GM06990 (cell line): Measurements from ENCODE around the gene HERC4.

Source experiments
- DNase-seq: peaks from one replicate; pipeline ENCODE4 v3.0.0-alpha.2; 2011; ENCODE audit not compliant: insufficient read length; ENCODE audit errors: extremely low read depth
- H3K27me3 ChIP-seq: replicated peaks from 2 replicates; pipeline ENCODE4 v1.6.0; 2011; ENCODE audit warnings: low read length; ENCODE audit not compliant: control insufficient read depth, insufficient read depth
- H3K36me3 ChIP-seq: 2 replicates; pipeline ENCODE4 v1.5.1; 2011; ENCODE audit warnings: low read length; ENCODE audit not compliant: control insufficient read depth, insufficient read depth
- H3K4me3 ChIP-seq: replicated peaks from 2 replicates; pipeline ENCODE4 v1.5.1; 2011; ENCODE audit warnings: low read depth, mild to moderate bottlenecking, control low read depth, low read length
- TF ChIP-seq, protein P1 (sequence below): IDR thresholded peaks from 2 replicates; pipeline ENCODE4 v1.5.1; 2011; ENCODE audit warnings: low read length, control low read depth, mild to moderate bottlenecking, inconsistent platforms; ENCODE audit not compliant: insufficient read depth, poor library complexity, severe bottlenecking

The HERC4 gene

DNA sequence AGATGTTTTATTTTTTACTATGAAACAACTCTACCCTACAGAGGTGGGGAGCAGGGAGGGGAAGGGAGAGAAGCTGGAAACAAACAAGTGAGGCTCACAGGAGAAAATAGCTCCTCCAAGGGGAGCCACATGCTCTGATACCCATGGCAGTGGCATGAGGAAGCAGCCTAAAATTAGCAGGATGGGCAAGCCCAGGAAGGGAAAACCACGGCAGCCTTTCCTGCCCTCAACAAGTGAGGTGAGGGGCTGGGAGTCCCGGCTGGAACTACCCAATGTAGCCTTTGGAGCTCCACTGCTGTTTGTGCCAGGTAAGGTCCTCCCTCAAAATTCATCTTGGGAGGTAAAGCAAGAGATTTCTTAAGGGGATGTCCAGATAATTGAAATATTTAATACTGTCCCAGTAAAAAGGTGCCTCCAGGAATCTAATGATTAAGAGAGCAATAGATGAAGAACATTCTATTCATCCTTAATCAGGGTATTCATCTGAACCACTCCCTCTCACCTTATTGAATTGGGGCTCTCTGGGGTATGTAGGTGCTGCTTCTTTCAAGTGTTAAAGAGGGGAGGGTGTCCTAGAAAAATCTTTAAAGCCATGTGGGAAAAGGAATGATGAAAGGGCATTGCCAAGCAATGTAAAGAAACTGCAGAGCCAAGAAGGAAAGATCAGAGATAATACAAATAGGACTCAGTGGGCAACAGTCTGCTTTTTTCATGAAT is 12.8 kb upstream of the HERC4 start:
- DNase-seq: no peak
- Histone ChIP-seq H3K4me3 (no peak overlapping the region), H3K36me3 (no peaks in the 10 kb centered on the region), H3K27me3 (no peaks in the 10 kb centered on the region)
- TF ChIP-seq, protein P1, sequence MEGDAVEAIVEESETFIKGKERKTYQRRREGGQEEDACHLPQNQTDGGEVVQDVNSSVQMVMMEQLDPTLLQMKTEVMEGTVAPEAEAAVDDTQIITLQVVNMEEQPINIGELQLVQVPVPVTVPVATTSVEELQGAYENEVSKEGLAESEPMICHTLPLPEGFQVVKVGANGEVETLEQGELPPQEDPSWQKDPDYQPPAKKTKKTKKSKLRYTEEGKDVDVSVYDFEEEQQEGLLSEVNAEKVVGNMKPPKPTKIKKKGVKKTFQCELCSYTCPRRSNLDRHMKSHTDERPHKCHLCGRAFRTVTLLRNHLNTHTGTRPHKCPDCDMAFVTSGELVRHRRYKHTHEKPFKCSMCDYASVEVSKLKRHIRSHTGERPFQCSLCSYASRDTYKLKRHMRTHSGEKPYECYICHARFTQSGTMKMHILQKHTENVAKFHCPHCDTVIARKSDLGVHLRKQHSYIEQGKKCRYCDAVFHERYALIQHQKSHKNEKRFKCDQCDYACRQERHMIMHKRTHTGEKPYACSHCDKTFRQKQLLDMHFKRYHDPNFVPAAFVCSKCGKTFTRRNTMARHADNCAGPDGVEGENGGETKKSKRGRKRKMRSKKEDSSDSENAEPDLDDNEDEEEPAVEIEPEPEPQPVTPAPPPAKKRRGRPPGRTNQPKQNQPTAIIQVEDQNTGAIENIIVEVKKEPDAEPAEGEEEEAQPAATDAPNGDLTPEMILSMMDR: no peak

DNA sequence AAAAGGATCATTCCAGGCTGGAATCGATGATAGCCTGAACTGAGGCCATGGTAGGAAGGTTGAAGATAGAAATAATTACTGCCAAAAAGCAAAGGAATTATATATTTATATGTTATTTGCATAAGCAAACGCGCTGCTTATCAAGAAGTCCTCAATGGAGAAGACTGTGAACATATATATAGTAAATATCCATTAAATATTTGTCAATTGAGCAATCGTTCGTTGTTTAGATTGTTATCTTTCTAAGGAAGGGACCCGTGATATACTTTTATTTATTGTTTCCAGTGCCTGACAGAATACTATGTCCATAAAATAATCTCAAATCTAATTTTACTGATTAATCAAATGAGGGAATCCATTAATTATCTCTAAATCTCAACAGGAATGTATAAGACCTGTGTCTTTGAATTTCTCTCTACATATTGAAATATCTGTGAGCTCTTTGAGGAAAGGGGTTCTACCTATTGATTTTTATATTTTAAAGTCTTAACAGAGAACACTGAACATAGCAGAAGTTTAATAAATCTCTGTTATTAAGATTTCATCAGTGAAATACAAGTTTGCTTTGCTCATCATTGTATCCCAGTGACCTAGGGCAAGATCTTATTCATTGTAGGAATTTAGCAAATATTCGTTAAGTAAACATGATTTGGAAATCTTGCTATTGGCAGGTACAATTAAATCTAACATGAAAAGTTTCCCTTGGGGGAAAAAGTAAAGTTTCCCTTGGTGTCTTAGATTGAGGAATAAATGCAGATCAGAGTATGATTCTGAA is 12.0 kb upstream of the HERC4 start:
- Histone ChIP-seq H3K36me3 (no peaks in the 10 kb centered on the region), H3K27me3 (no peaks in the 10 kb centered on the region), H3K4me3 (no peak overlapping the region)
- TF ChIP-seq, protein P1: no peak
- DNase-seq: no peak

DNA sequence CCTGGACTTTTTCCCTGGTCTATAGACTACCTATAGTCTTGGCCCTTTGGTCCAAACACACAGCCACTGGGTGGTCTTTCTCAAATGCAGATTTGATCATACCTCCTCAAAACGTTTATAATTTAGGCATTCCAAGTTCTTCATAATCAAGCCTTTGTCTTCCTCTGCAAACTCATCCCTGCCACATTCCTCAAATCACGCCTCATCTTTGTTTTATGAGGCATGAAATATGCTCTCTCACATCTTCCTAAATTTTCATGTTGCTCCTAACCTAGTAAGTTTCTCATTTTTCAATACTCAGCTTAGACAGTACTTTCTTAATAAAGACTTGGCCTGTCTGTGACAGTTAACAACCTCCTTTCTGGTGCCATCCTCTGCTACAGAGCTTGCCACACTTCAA is 10.9 kb upstream of the HERC4 start:
- Histone ChIP-seq H3K4me3 (no peak overlapping the region), H3K27me3 (no peaks in the 10 kb centered on the region), H3K36me3 (no peaks in the 10 kb centered on the region)
- no peak for DNase-seq
- TF ChIP-seq, protein P1: no peak

DNA sequence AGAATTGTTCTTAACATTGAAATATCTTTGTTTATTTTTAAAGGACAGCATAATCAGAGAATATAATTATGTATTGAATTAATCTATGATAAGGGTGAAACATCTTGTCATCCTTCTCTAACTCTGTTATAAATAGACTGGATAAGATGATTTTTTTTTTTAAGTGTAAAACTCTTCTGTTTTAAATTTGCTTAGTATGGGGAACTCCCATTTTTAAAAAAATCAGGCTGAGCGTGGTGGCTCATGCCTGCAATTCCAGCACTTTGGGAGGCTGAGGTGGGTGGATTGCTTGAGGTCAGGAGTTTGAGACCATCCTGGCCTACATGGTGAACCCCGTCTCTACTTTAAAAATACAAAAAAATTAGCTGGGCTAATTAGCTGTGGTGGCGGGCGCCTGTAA is 9.4 kb upstream of the HERC4 start:
- no peak overlapping the region for H3K4me3 ChIP-seq
- TF ChIP-seq, protein P1: no peak
- H3K27me3 ChIP-seq: no peaks in the 10 kb centered on the region
- no peak for DNase-seq
- no peaks in the 10 kb centered on the region for H3K36me3 ChIP-seq

DNA sequence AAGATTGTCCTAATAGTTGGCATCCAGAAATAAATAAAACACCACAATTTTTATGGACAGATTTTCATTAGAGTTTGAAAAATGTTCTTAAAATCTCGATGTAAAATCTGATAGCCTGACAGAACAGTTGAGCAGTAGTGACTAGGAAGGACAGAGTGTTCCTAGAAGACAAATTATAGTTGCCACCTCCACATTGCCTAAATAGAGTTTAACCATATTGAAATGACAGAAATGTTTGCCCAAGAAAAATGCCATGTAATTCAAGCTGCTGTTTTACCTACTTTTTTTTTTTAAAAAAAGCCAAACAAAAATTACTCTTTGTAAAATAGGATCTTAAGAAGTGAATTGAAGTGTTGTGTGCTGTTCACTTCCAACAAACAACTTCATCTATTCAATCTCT is 8.9 kb upstream of the HERC4 start:
- TF ChIP-seq, protein P1: no peak
- Histone ChIP-seq H3K27me3 (no peaks in the 10 kb centered on the region), H3K4me3 (no peak overlapping the region), H3K36me3 (no peaks in the 10 kb centered on the region)
- no peak for DNase-seq

DNA sequence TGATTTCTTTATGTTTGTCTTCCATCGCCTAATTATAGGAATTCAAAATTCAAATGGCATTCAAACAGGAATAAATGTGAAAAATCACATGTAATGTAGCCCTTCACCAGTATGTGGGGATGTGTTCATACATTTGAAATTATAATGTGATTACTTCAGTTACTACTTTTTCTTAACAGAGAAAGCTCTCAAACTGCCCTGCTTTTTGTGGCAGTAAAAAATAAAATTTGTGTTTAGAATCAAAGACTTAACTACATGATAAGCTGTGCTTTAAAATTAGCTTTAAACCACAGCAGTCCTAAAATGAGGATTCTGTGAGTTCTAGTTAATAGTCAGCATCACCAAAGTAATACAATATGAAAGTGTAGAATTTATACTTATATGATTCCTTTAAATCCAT is 7.8 kb upstream of the HERC4 start:
- DNase-seq: no peak
- Histone ChIP-seq H3K27me3 (no peaks in the 10 kb centered on the region), H3K4me3 (no peak overlapping the region), H3K36me3 (no peaks in the 10 kb centered on the region)
- TF ChIP-seq, protein P1: no peak
